WTC11 (cell line): Measurements from ENCODE around the gene ARMCX6. TPM values are rescaled to one million over a fixed set of nuclear protein-coding genes. Genes with fewer than 3 reads are reported as not detected.

ENCODE experiments used
- ATAC-seq: fragments of 200-7000 bp; cut with Tn5 transposase; 2 replicates; pipeline ENCODE4 v1.10.0; 2021; ENCODE audit warnings: mild to moderate bottlenecking, moderate library complexity
- Bru-seq: library from RNA; stranded (reverse); fragments of 400-500 nt; gene quantifications from one replicate; lab custom pipeline; 2021; lab: Mats Ljungman, UMichigan
- CTCF ChIA-PET: fragments of 300-600 bp; sonication (Branson Sonifier 250); formaldehyde crosslinking; loops from one replicate; lab custom pipeline; 2021; ENCODE audit warnings: antibody characterized with exemption; lab: Charles Lee
- POLR2A ChIA-PET: fragments of 350-600 bp; sonication (Branson Sonifier 250); formaldehyde crosslinking; loops from one replicate; lab custom pipeline; 2021; ENCODE audit warnings: antibody characterized with exemption; lab: Charles Lee
- DNase-seq: peaks from one replicate; pipeline ENCODE4 v3.0.0; 2021; ENCODE audit warnings: low spot score
- H3K27ac Mint-ChIP-seq: 2 replicates; pipeline ENCODE4 v1.8.0; 2021; ENCODE audit warnings: mixed read lengths
- H3K27me3 Mint-ChIP-seq: 2 replicates; pipeline ENCODE4 v1.8.0; 2021; ENCODE audit warnings: low read depth, mild to moderate bottlenecking, moderate library complexity, mixed read lengths
- H3K36me3 Mint-ChIP-seq: 2 replicates; pipeline ENCODE4 v1.8.0; 2021; ENCODE audit warnings: mixed read lengths
- H3K4me1 Mint-ChIP-seq: 2 replicates; pipeline ENCODE4 v1.8.0; 2022; ENCODE audit warnings: mixed read lengths
- H3K4me3 Mint-ChIP-seq: 2 replicates; pipeline ENCODE4 v1.8.0; 2021; ENCODE audit warnings: mild to moderate bottlenecking, moderate library complexity, mixed read lengths
- H3K9me3 Mint-ChIP-seq: 2 replicates; pipeline ENCODE4 v1.8.0; 2021; ENCODE audit warnings: mixed read lengths
- CBFB ChIP-seq: sonication (generic); formaldehyde crosslinking; IDR thresholded peaks from 2 replicates; pipeline ENCODE4 v1.8.1; 2022; ENCODE audit warnings: mild to moderate bottlenecking, low read depth, missing genetic modification reagents
- EMX1 ChIP-seq: fragments of 250-450 bp; sonication (Bioruptor Pico); IDR thresholded peaks from 2 replicates; pipeline ENCODE4 v1.8.0; 2021; ENCODE audit warnings: mild to moderate bottlenecking
- ESRRA ChIP-seq: sonication (generic); formaldehyde crosslinking; IDR thresholded peaks from 2 replicates; pipeline ENCODE4 v1.8.1; 2022; ENCODE audit warnings: mild to moderate bottlenecking, missing genetic modification reagents, borderline replicate concordance
- GRHL2 ChIP-seq: fragments of 250-450 bp; sonication (Bioruptor Pico); IDR thresholded peaks from 2 replicates; pipeline ENCODE4 v1.8.0; 2022; ENCODE audit warnings: mild to moderate bottlenecking, moderate library complexity; ENCODE audit not compliant: insufficient replicate concordance, severe bottlenecking
- IRF1 ChIP-seq: sonication (generic); formaldehyde crosslinking; IDR thresholded peaks from 2 replicates; pipeline ENCODE4 v1.8.0; 2023; ENCODE audit warnings: missing genetic modification reagents
- JAZF1 ChIP-seq: fragments of 250-450 bp; sonication (Bioruptor Pico); IDR thresholded peaks from 2 replicates; pipeline ENCODE4 v1.9.0; 2021; ENCODE audit warnings: moderate library complexity, mild to moderate bottlenecking, inconsistent platforms
- MAX ChIP-seq: sonication (generic); formaldehyde crosslinking; IDR thresholded peaks from 2 replicates; pipeline ENCODE4 v1.8.0; 2022; ENCODE audit warnings: mild to moderate bottlenecking, missing genetic modification reagents
- MXD4 ChIP-seq: fragments of 250-450 bp; sonication (Bioruptor Pico); IDR thresholded peaks from 2 replicates; pipeline ENCODE4 v1.8.0; 2021; ENCODE audit warnings: mild to moderate bottlenecking, moderate library complexity, borderline replicate concordance
- NR3C1 ChIP-seq: sonication (generic); formaldehyde crosslinking; conservative IDR thresholded peaks from 2 replicates; pipeline ENCODE4 v1.8.1; 2023; ENCODE audit warnings: low read depth, mild to moderate bottlenecking, missing genetic modification reagents
- PRDM15 ChIP-seq: sonication (generic); formaldehyde crosslinking; IDR thresholded peaks from 2 replicates; pipeline ENCODE4 v1.8.0; 2022; ENCODE audit warnings: missing genetic modification reagents
- PRRX2 ChIP-seq: fragments of 250-450 bp; sonication (Bioruptor Pico); IDR thresholded peaks from 2 replicates; pipeline ENCODE4 v1.8.0; 2021; ENCODE audit warnings: mild to moderate bottlenecking
- SMAD4 ChIP-seq: sonication (generic); formaldehyde crosslinking; IDR thresholded peaks from 2 replicates; pipeline ENCODE4 v1.8.0; 2022; ENCODE audit warnings: mild to moderate bottlenecking, missing genetic modification reagents
- SP1 ChIP-seq: sonication (generic); formaldehyde crosslinking; conservative IDR thresholded peaks from 2 replicates; pipeline ENCODE4 v1.8.1; 2022; ENCODE audit warnings: missing genetic modification reagents
- ZNF121 ChIP-seq: sonication (generic); formaldehyde crosslinking; IDR thresholded peaks from 2 replicates; pipeline ENCODE4 v1.8.0; 2023; ENCODE audit warnings: missing genetic modification reagents
- ZNF396 ChIP-seq: fragments of 250-450 bp; sonication (Bioruptor Pico); IDR thresholded peaks from 2 replicates; pipeline ENCODE4 v1.8.0; 2021; ENCODE audit warnings: mild to moderate bottlenecking, moderate library complexity, borderline replicate concordance
- ZNF416 ChIP-seq: fragments of 250-450 bp; sonication (Bioruptor Pico); IDR thresholded peaks from 2 replicates; pipeline ENCODE4 v1.9.0; 2021; ENCODE audit warnings: mild to moderate bottlenecking, inconsistent platforms
- long read RNA-seq, 3 experiments: library from RNA in 1 of 3; library from capped mRNA in 1 of 3; library from polyadenylated mRNA in 1 of 3; unstranded in 2 of 3; stranded (forward) in 1 of 3; transcript quantifications; one replicate each; pipeline ENCODE4 v2.0.0, GENCODE V29; 2021
- total RNA-seq: library from RNA; stranded (reverse); gene quantifications from 3 replicates; pipeline ENCODE4 v1.2.3, GENCODE V29; 2021
- TF ChIP-seq, protein P1 (sequence below): sonication (generic); formaldehyde crosslinking; IDR thresholded peaks from 2 replicates; pipeline ENCODE4 v1.8.0; 2022; ENCODE audit warnings: mild to moderate bottlenecking, missing genetic modification reagents
- TF ChIP-seq, protein P2 (sequence below): sonication (generic); formaldehyde crosslinking; IDR thresholded peaks from 2 replicates; pipeline ENCODE4 v1.8.1; 2023; ENCODE audit warnings: mild to moderate bottlenecking, missing genetic modification reagents, borderline replicate concordance
- TF ChIP-seq, protein P3 (sequence below): sonication (generic); formaldehyde crosslinking; IDR thresholded peaks from 2 replicates; pipeline ENCODE4 v1.8.1; 2023; ENCODE audit warnings: mild to moderate bottlenecking, missing genetic modification reagents, moderate library complexity

ARMCX6 gene
- total RNA-seq (27.0 to 30.3 TPM (median 28.4 TPM) in 3 replicates), Bru-seq, nascent RNA (percentile 80 among the genes with signal in this experiment)
- long read RNA-seq, experiment 1, transcript ARMCX6-201 (3 exons, 1,846 nt): minor isoform, 13 of 36 reads
- long read RNA-seq, experiment 1, transcript ARMCX6-206 (4 exons, 846 nt): major isoform, 16 of 36 reads
- long read RNA-seq, experiment 1, partial matches to known transcripts: 3 of 36 reads
- long read RNA-seq, experiment 1, other reads (novel, unspliced or antisense): 3 of 36 reads
- long read RNA-seq, experiment 2, transcript ARMCX6-206 (4 exons, 846 nt): major isoform, 10 of 32 reads
- long read RNA-seq, experiment 2, transcript ARMCX6-201 (3 exons, 1,846 nt): minor isoform, 8 of 32 reads
- long read RNA-seq, experiment 2, partial matches to known transcripts: 0 of 32 reads
- long read RNA-seq, experiment 2, other reads (novel, unspliced or antisense): 13 of 32 reads
- long read RNA-seq, experiment 3, transcript ARMCX6-206 (4 exons, 846 nt): major isoform, 45 of 105 reads
- long read RNA-seq, experiment 3, transcript ARMCX6-201 (3 exons, 1,846 nt): minor isoform, 37 of 105 reads
- long read RNA-seq, experiment 3, partial matches to known transcripts: 4 of 105 reads
- long read RNA-seq, experiment 3, other reads (novel, unspliced or antisense): 16 of 105 reads

GRCh38 chrX:101617211-101618191, at the start of gene ARMCX6:
Gene ARMCX6, minus strand, starts transcription at chrX:101618000. Its CDS starts 1,380 bp downstream, at chrX:101616620.
- H3K36me3 Mint-ChIP-seq: peaks cover 6% of the 10 kb centered on the region
- ATAC-seq (peak; percentile 78), DNase-seq (peak; percentile 48)
- H3K4me1 Mint-ChIP-seq: peaks cover 41% of the 10 kb centered on the region
- ChIA-PET POLR2A (no interaction called here), CTCF (interaction anchor here (1.4 kb wide), 1 partner anchor 141 kb away, joined by 8 read pairs; no protein-coding TSS in a partner anchor)
- H3K27me3 Mint-ChIP-seq: no peaks in the 10 kb centered on the region
- peak within 1 kb of the TSS; percentile 97 for H3K27ac Mint-ChIP-seq
- H3K4me3 Mint-ChIP-seq: peak within 1 kb of the TSS; percentile 87
- TF ChIP-seq GRHL2 (CRISPR knock-in tag): no peak
- no peak for TF ChIP-seq CBFB
- no peak for TF ChIP-seq EMX1
- TF ChIP-seq, protein P1, sequence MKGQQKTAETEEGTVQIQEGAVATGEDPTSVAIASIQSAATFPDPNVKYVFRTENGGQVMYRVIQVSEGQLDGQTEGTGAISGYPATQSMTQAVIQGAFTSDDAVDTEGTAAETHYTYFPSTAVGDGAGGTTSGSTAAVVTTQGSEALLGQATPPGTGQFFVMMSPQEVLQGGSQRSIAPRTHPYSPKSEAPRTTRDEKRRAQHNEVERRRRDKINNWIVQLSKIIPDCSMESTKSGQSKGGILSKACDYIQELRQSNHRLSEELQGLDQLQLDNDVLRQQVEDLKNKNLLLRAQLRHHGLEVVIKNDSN (CRISPR knock-in tag): peak; percentile 91
- no peak for TF ChIP-seq IRF1
- TF ChIP-seq MAX: peak; percentile 48; the same call in 1 of the 2 replicates
- TF ChIP-seq, protein P2, sequence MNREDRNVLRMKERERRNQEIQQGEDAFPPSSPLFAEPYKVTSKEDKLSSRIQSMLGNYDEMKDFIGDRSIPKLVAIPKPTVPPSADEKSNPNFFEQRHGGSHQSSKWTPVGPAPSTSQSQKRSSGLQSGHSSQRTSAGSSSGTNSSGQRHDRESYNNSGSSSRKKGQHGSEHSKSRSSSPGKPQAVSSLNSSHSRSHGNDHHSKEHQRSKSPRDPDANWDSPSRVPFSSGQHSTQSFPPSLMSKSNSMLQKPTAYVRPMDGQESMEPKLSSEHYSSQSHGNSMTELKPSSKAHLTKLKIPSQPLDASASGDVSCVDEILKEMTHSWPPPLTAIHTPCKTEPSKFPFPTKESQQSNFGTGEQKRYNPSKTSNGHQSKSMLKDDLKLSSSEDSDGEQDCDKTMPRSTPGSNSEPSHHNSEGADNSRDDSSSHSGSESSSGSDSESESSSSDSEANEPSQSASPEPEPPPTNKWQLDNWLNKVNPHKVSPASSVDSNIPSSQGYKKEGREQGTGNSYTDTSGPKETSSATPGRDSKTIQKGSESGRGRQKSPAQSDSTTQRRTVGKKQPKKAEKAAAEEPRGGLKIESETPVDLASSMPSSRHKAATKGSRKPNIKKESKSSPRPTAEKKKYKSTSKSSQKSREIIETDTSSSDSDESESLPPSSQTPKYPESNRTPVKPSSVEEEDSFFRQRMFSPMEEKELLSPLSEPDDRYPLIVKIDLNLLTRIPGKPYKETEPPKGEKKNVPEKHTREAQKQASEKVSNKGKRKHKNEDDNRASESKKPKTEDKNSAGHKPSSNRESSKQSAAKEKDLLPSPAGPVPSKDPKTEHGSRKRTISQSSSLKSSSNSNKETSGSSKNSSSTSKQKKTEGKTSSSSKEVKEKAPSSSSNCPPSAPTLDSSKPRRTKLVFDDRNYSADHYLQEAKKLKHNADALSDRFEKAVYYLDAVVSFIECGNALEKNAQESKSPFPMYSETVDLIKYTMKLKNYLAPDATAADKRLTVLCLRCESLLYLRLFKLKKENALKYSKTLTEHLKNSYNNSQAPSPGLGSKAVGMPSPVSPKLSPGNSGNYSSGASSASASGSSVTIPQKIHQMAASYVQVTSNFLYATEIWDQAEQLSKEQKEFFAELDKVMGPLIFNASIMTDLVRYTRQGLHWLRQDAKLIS: no peak
- TF ChIP-seq ESRRA: no peak
- no peak for TF ChIP-seq JAZF1 (CRISPR knock-in tag)
- no peak for TF ChIP-seq ZNF416 (CRISPR knock-in tag)
- TF ChIP-seq ZNF121 (CRISPR knock-in tag): 0 out of 2 replicates have a peak, but pooled peaks have one; percentile 7
- TF ChIP-seq PRRX2 (CRISPR knock-in tag): no peak
- TF ChIP-seq, protein P3, sequence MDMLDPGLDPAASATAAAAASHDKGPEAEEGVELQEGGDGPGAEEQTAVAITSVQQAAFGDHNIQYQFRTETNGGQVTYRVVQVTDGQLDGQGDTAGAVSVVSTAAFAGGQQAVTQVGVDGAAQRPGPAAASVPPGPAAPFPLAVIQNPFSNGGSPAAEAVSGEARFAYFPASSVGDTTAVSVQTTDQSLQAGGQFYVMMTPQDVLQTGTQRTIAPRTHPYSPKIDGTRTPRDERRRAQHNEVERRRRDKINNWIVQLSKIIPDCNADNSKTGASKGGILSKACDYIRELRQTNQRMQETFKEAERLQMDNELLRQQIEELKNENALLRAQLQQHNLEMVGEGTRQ (CRISPR knock-in tag): peak; percentile 93
- H3K9me3 Mint-ChIP-seq: no peaks in the 10 kb centered on the region

DNA sequence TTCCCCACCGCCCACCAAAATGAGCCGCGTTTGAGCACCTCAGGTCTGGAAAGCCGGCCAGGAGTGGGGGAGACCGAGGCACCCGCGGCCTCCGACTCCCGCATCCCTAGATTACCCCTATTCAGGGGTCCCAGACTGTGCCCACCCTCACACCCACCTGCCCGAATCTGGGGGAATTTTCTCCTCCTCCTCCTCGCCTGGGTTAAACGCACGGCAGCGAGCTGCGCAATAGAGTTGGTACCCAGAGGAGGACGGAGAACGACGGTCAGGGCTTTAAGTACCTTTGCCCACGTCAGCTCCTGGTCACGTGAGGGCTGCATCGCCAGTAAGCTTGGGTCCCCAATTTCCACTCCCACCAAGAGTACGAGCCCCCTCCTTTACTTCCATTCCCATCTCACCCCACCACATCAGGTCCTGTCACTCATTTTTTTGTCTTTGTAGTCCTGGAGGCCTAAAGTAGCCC, 41.8 kb upstream of the ARMCX6 start, which contains the start of gene ARMCX2:
Gene ARMCX2 (minus strand): TSS at position 250 of the 463 bp plus-strand sequence. CDS start 2,262 bp downstream, outside the sequence.
- DNase-seq (peak; percentile 36), ATAC-seq (peak; percentile 68)
- peaks cover 13% of the 10 kb centered on the region for H3K4me1 Mint-ChIP-seq
- H3K36me3 Mint-ChIP-seq: no peaks in the 10 kb centered on the region; the same call in 1 of the 2 replicates
- CTCF ChIA-PET: interaction anchor here (0.9 kb wide), 1 partner anchor 17 kb away, joined by 3 read pairs; no protein-coding TSS in a partner anchor
- POLR2A ChIA-PET: interaction anchor here (0.9 kb wide), 1 partner anchor 17 kb away, joined by 4 read pairs; no protein-coding TSS in a partner anchor
- H3K4me3 Mint-ChIP-seq: peak within 1 kb of the TSS; percentile 81
- peaks cover 2% of the 10 kb centered on the region; the same call in 1 of the 2 replicates for H3K27me3 Mint-ChIP-seq
- H3K27ac Mint-ChIP-seq: no peak within 1 kb of the TSS; the same call in 1 of the 2 replicates
- H3K9me3 Mint-ChIP-seq: no peaks in the 10 kb centered on the region
- TF ChIP-seq SMAD4 (CRISPR knock-in tag): no peak
- TF ChIP-seq SP1 (CRISPR knock-in tag): 0 out of 2 replicates have a peak, but pooled peaks have one; percentile 20
- no peak for TF ChIP-seq MXD4 (CRISPR knock-in tag)
- no peak for TF ChIP-seq IRF1
- TF ChIP-seq ZNF396 (CRISPR knock-in tag): no peak
- TF ChIP-seq PRDM15 (CRISPR knock-in tag): no peak
- no peak for TF ChIP-seq NR3C1 (CRISPR knock-in tag)
